ENCODE results near the gene KLHDC3.
A peak's percentile ranks its signal among the peaks of the same experiment; 100 is the strongest.
"Not testable (repeated sequence)": the region's sequence is repeated elsewhere in the genome, so short reads cannot be mapped to it uniquely, and the experiment has no call there.

KLHDC3 gene

GRCh38 chr6:43033496-43034189 is 19.6 kb downstream of the KLHDC3 start:
- DNase-seq: no peak

GRCh38 chr6:43034190-43034525 is 20.1 kb downstream of the KLHDC3 start:
- DNase-seq: no peak

- no peak for DNase-seq
These were observed 21.6 kb downstream of the KLHDC3 start for GRCh38 chr6:43035495-43036194.

- DNase-seq: no peak
These were observed 22.7 kb downstream of the KLHDC3 start for GRCh38 chr6:43036712-43037111.

GRCh38 chr6:43037197-43037596 is 23.1 kb downstream of the KLHDC3 start:
- no peak for DNase-seq

GRCh38 chr6:43037706-43038105 is 23.7 kb downstream of the KLHDC3 start:
- no peak for DNase-seq

GRCh38 chr6:43038727-43039126 is 24.7 kb downstream of the KLHDC3 start:
- no peak for DNase-seq

- DNase-seq: no peak
These were observed 26.7 kb downstream of the KLHDC3 start for GRCh38 chr6:43040542-43041257.

- not testable (repeated sequence) for DNase-seq
These were observed 27.4 kb downstream of the KLHDC3 start for GRCh38 chr6:43041475-43041874.

- no peak for DNase-seq
These were observed 29.3 kb downstream of the KLHDC3 start for GRCh38 chr6:43043310-43043709.

- DNase-seq: no peak
These were observed 31.4 kb downstream of the KLHDC3 start for GRCh38 chr6:43045371-43045930.

GRCh38 chr6:43047998-43048397 is 33.9 kb downstream of the KLHDC3 start:
- no peak for DNase-seq

- no peak for DNase-seq
These were observed 36.9 kb downstream of the KLHDC3 start for GRCh38 chr6:43050981-43051380.

- no peak for DNase-seq
These were observed 38.3 kb downstream of the KLHDC3 start for GRCh38 chr6:43052225-43052841.

- DNase-seq: no peak
These were observed 38.9 kb downstream of the KLHDC3 start for GRCh38 chr6:43052842-43053544.

- peak; percentile 91 for DNase-seq
These were observed 39.6 kb downstream of the KLHDC3 start, which contains the start of gene CUL7 for GRCh38 chr6:43053545-43054205. TSS of gene CUL7 (minus strand) at chr6:43053851. CDS start at chr6:43052788, 1,063 bp downstream.

- no peak for DNase-seq
These were observed 40.3 kb downstream of the KLHDC3 start for GRCh38 chr6:43054206-43054943.

- DNase-seq: no peak
These were observed 41.9 kb downstream of the KLHDC3 start for GRCh38 chr6:43055966-43056365.

GRCh38 chr6:43058531-43058930 is 44.5 kb downstream of the KLHDC3 start:
- no peak for DNase-seq

- peak; percentile 97 for DNase-seq
These were observed 45.4 kb downstream of the KLHDC3 start, which contains the start of the genes KLC4 and MRPL2 for GRCh38 chr6:43059168-43060033. TSS of gene KLC4 (plus strand) at chr6:43059631. CDS start at chr6:43061336, 1,705 bp downstream. TSS of gene MRPL2 (minus strand) at chr6:43059434. CDS start at chr6:43059381, 53 bp downstream.
